ENCODE results near the gene ACTR3.

Gene ACTR3

DNA sequence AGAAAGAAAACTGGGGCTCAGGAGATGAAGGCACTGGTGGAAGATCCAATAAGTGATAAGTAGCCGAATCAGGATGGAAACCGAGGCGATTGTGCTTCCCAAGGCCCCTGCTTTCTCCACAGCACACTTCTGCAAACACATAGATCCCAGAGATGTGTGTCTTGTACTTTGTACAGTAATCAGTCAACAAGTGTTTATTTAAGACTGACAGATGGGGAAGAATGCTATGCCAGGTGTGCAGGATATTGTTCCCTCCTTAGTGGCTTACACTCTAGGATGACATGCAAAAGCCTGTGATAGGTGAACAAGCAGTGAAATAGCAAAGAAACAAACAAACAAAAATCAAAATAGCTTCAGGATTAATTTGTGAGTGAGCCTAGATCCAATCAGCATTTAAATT, 116.6 kb downstream of the ACTR3 start:
- DNase-seq: peak; percentile 15

DNA sequence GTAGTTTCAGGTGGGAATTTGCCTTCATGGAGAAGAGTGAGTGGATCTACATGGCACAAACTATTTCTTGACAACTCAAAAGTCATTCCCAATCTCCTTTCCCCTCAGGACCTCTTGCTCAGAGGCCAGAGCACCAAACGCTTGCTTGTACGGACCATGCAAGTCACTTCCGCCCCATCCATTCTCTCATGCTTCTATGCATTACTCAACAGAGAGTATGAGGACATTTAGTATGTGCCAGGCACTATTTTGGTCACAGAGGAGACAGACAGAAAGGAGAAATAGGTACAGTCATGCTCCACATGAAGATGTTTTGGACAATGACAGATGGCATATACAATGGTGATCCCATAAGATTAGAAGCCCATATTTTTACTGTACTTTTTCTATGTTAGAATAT, 117.5 kb downstream of the ACTR3 start:
- DNase-seq: no peak

DNA sequence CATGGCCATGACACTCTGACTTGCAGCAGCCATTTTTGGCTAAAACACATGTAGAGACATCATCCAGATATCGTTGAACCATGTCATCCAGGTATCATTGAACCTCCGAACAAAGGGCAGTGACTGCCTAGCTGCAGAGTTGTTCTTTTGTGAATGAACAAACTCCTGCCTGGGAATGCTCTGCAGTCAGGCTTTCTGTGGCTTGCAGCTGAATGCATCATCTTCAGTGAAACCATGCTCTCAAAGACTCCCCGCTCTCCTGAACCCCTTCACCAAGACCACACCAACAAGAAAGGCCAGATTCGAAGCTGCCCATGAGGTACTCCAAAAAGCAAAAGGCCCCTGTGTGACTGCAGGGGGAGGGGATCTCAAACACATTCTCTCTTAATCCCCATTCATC, 118.8 kb downstream of the ACTR3 start:
- DNase-seq: no peak

DNA sequence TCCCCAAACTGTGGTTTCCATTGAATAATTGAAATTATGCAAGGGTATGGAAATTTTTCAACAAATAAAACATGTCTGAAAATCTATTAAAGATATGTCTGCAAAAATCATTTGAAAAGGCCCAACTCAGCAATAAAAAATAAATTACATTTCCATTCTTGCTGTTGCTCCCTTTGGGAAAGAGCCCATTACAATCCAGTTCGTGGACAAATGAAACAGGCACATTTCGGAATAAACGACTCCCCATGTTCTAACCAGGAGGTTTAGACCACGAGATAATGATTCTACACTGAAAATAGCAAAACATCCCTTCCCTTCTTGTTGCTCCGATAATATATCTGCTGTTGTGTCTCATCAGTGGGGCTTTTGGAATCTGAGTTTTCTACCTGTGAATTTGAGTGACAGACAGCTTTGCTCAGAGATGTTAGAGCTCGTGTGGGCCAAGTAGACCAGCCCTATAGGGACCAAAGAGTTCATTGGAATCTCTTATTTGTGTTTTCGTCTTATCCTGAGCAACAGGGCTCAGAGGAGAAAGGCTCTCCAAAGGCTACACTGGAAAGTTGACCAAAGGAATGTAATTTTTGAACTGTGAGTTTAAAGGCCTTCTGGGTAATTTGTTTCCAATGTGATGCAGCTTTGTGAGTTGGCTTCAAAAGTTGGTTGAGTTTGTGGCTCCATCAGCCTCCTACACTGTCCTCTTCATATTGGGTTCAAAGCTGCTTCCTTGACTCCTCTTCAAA, 119.5 kb downstream of the ACTR3 start:
- DNase-seq: no peak

DNA sequence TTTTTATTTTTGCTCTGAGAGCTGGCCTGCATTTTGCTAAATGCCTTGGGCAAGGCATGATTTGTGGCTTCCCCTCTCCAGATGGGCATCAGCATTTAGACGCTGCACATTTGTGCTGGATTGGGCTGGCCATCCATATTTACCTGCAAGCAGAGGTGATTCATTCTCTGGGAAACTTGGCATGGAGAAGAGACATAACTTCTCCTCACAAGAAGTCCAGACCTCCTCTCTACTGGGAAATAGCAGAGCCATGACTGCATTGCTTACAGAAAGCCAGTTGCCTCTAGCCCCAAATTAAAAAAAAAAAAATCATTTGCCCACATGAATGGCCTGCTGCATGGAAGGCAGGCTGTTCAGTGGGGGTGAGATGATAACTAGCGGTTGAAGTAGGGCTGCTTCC, 120.1 kb downstream of the ACTR3 start:
- no peak for DNase-seq

DNA sequence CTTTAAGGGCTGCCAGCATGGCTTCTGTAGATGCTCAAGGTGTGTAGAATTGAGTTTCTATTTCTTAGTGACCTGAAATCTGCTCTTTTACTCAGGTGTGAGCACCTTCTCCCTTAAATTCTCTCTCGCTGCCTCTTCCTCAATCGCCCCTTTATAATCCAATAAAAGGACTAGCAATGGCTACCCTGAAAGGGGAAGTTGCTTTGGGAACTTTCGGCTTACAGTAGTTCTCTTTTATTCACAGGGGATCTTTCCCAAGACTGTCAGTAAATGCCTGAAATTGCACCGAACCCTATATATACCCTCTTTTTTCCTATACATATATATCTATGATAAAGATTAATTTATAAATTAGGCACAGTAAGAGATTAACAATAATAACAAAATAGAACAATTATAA, 121.8 kb downstream of the ACTR3 start:
- DNase-seq: no peak

All from NCI-H510A (cell line).